ENCODE measurements around the gene TMEM51. TPM values are rescaled to one million over a fixed set of nuclear protein-coding genes. Genes with fewer than 3 reads are reported as not detected.
A peak's percentile ranks its signal among the peaks of the same experiment; 100 is the strongest.

The TMEM51 gene
- total RNA-seq, 1 donor from 2014 or later, result 6.9 TPM

DNA sequence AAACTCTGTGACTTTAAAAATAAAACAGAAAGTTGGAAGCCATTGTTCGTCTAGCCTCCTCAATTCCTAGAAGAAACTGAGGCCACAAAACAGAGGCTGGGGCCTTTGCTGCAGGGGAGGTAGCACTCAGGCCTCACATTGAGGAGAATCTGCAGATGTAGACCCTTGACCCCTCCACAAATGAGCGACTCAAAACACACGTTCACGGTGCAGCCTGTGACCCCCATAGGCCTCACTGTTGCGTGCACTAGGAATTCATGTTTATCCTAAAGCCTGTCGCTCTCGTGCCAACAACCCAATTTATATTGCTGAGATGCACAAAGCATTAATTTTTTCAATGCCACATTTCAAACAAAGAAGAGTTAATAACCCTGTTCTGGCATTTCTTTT, 5.6 kb downstream of the TMEM51 start:
- Mint-ChIP-seq H3K27ac (ENCODE audit: unreplicated experiment) (peak overlapping the region; percentile 82), H3K4me3 (ENCODE audit: unreplicated experiment) (no peak overlapping the region), H3K4me1 (ENCODE audit: low read depth, unreplicated experiment) (peaks cover 20% of the 10 kb centered on the region), H3K36me3 (ENCODE audit: low read depth, unreplicated experiment) (peaks cover 6% of the 10 kb centered on the region), H3K27me3 (ENCODE audit: low read depth, unreplicated experiment) (peaks cover 7% of the 10 kb centered on the region), H3K9me3 (ENCODE audit: unreplicated experiment) (no peaks in the 10 kb centered on the region)
- Histone ChIP-seq H3K79me2 (ENCODE audit: insufficient read depth, low read length) (no peaks in the 10 kb centered on the region), H3K27ac (ENCODE audit: low read depth, low read length) (no peak overlapping the region), H2AFZ (ENCODE audit: low read depth, low read length) (no peak overlapping the region), H4K20me1 (ENCODE audit: insufficient read depth, low read length) (peaks cover 11% of the 10 kb centered on the region), H3K4me2 (ENCODE audit: low read length) (peak overlapping the region; percentile 21), H3K9ac (ENCODE audit: low read length) (no peak overlapping the region), H3K4me3 (ENCODE audit: insufficient read depth, low read depth, low read length) (no peak overlapping the region), H3K27me3 (ENCODE audit: insufficient read depth, low read length) (peaks cover 2% of the 10 kb centered on the region), H3K9me3 (ENCODE audit: insufficient read depth, low read depth, low read length) (no peaks in the 10 kb centered on the region), H3K4me1 (ENCODE audit: insufficient read depth, low read length) (peaks cover 5% of the 10 kb centered on the region), H3K36me3 (ENCODE audit: insufficient read depth, low read length) (no peaks in the 10 kb centered on the region)
- FAIRE-seq (no peak), DNase-seq (ENCODE audit: low read depth) (no peak)
- TF ChIP-seq EZH2 (IDR thresholded peaks at IDR 0.05; ENCODE audit: insufficient read depth, low read length), result no peak
- TF ChIP-seq CTCF (IDR thresholded peaks at IDR 0.05; ENCODE audit: insufficient read depth, low read depth, low read length), result no peak

DNA sequence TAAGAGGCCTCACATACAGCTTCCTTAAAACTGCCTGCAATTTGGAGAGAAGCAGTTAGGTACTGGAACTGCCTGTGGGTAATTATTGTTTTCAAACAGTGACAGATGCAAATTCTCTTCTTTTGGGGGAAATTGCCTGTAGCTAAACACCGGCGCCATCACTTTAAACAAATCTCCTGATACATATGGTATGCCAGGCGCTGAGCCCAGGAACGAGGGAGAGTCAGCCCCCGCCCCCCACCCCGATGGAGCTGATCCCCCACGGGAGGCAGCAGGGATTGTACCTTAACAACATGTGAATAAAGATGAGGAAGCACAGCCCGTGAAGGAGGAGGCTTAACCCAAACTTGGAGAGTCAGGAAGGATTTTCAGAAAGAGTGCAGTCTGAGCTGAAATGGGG, 7.1 kb downstream of the TMEM51 start:
- Histone ChIP-seq H3K4me2 (ENCODE audit: low read length) (no peak overlapping the region), H3K4me1 (ENCODE audit: insufficient read depth, low read length) (no peaks in the 10 kb centered on the region), H3K27me3 (ENCODE audit: insufficient read depth, low read length) (no peaks in the 10 kb centered on the region), H3K79me2 (ENCODE audit: insufficient read depth, low read length) (no peaks in the 10 kb centered on the region), H3K36me3 (ENCODE audit: insufficient read depth, low read length) (no peaks in the 10 kb centered on the region), H4K20me1 (ENCODE audit: insufficient read depth, low read length) (peaks cover 2% of the 10 kb centered on the region), H3K9ac (ENCODE audit: low read length) (no peak overlapping the region), H3K9me3 (ENCODE audit: insufficient read depth, low read depth, low read length) (no peaks in the 10 kb centered on the region), H3K4me3 (ENCODE audit: insufficient read depth, low read depth, low read length) (no peak overlapping the region), H2AFZ (ENCODE audit: low read depth, low read length) (no peak overlapping the region), H3K27ac (ENCODE audit: low read depth, low read length) (no peak overlapping the region)
- Mint-ChIP-seq H3K4me3 (ENCODE audit: unreplicated experiment) (no peak overlapping the region), H3K9me3 (ENCODE audit: unreplicated experiment) (no peaks in the 10 kb centered on the region), H3K27me3 (ENCODE audit: low read depth, unreplicated experiment) (peaks cover under 1% of the 10 kb centered on the region), H3K27ac (ENCODE audit: unreplicated experiment) (no peak overlapping the region), H3K36me3 (ENCODE audit: low read depth, unreplicated experiment) (peaks cover 4% of the 10 kb centered on the region), H3K4me1 (ENCODE audit: low read depth, unreplicated experiment) (peaks cover 16% of the 10 kb centered on the region)
- FAIRE-seq (no peak), DNase-seq (ENCODE audit: low read depth) (no peak)
- no peak for TF ChIP-seq EZH2 (IDR thresholded peaks at IDR 0.05; ENCODE audit: insufficient read depth, low read length)
- TF ChIP-seq CTCF (IDR thresholded peaks at IDR 0.05; ENCODE audit: insufficient read depth, low read depth, low read length), result no peak

DNA sequence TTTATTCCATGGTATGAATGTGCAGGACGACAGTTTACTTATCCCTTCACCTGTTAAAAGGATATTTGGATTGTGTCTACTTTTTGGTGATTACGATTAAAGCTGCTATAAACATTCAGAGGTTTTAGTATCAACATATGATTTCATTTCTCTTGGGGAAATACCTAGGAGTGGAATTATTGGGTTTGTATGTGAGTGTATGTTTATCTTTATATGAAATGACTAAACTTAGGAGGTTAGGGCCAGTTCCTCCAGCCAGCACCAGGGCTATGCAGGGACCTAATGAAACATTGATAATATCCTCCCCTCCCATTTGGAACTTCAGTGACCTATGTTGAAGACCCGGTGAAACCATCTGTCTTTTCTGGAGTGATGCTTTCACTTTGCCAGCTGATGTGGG, 13.8 kb downstream of the TMEM51 start:
- DNase-seq (ENCODE audit: low read depth) (no peak), FAIRE-seq (no peak)
- Mint-ChIP-seq H3K4me3 (ENCODE audit: unreplicated experiment) (no peak overlapping the region), H3K9me3 (ENCODE audit: unreplicated experiment) (no peaks in the 10 kb centered on the region), H3K36me3 (ENCODE audit: low read depth, unreplicated experiment) (no peaks in the 10 kb centered on the region), H3K4me1 (ENCODE audit: low read depth, unreplicated experiment) (peaks cover 23% of the 10 kb centered on the region), H3K27ac (ENCODE audit: unreplicated experiment) (no peak overlapping the region), H3K27me3 (ENCODE audit: low read depth, unreplicated experiment) (no peaks in the 10 kb centered on the region)
- Histone ChIP-seq H3K27me3 (ENCODE audit: insufficient read depth, low read length) (no peaks in the 10 kb centered on the region), H3K36me3 (ENCODE audit: insufficient read depth, low read length) (no peaks in the 10 kb centered on the region), H3K4me3 (ENCODE audit: insufficient read depth, low read depth, low read length) (no peak overlapping the region), H2AFZ (ENCODE audit: low read depth, low read length) (no peak overlapping the region), H3K79me2 (ENCODE audit: insufficient read depth, low read length) (no peaks in the 10 kb centered on the region), H3K9ac (ENCODE audit: low read length) (no peak overlapping the region), H3K27ac (ENCODE audit: low read depth, low read length) (no peak overlapping the region), H4K20me1 (ENCODE audit: insufficient read depth, low read length) (no peaks in the 10 kb centered on the region), H3K4me1 (ENCODE audit: insufficient read depth, low read length) (peaks cover 9% of the 10 kb centered on the region), H3K4me2 (ENCODE audit: low read length) (no peak overlapping the region), H3K9me3 (ENCODE audit: insufficient read depth, low read depth, low read length) (no peaks in the 10 kb centered on the region)
- TF ChIP-seq CTCF (IDR thresholded peaks at IDR 0.05; ENCODE audit: insufficient read depth, low read depth, low read length) (no peak), EZH2 (IDR thresholded peaks at IDR 0.05; ENCODE audit: insufficient read depth, low read length) (no peak)

Data from astrocyte (in vitro differentiated cells and primary cell).